ENCODE data around the gene DST.

DNA sequence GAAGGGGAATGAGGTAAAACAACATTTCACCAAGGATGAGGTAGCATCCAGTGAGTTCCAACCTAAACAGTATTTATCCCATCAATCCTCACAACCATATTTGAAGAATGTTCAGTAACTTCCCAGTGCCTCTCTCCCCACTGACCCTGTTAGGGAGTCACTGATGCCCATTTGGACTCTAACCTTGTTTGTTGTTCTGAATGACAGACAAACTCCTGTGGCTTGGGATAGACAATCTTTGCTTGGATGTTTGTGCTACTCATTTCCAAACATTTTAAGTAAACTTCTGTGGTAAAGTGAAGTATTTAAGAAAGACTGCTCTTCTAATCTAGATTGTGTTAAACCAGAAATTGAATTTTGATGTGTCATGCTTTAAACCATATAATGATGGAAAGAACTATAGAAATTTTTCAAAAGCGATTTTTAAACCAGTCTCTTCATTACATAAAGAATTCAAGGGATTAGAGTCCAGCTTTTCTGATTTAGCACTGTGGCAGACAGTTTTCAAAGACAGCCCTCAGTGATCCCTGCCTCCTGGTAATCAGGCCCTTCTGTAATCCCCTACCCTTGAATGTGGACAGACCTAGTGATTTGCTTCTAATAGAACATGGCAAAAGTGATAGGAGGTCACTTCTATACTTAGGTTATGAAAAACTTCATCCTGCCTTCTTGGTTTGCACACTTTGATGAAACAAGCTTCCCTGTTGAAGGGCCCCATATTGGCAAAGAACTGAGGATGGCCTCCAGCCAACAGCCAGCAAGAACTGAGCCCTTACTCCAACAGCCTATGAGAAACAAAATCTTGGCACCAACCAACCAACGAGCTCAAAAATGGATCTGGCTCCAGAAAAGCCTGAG lies 191.6 kb downstream of the DST start:
- TF ChIP-seq, protein P1, sequence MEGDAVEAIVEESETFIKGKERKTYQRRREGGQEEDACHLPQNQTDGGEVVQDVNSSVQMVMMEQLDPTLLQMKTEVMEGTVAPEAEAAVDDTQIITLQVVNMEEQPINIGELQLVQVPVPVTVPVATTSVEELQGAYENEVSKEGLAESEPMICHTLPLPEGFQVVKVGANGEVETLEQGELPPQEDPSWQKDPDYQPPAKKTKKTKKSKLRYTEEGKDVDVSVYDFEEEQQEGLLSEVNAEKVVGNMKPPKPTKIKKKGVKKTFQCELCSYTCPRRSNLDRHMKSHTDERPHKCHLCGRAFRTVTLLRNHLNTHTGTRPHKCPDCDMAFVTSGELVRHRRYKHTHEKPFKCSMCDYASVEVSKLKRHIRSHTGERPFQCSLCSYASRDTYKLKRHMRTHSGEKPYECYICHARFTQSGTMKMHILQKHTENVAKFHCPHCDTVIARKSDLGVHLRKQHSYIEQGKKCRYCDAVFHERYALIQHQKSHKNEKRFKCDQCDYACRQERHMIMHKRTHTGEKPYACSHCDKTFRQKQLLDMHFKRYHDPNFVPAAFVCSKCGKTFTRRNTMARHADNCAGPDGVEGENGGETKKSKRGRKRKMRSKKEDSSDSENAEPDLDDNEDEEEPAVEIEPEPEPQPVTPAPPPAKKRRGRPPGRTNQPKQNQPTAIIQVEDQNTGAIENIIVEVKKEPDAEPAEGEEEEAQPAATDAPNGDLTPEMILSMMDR (IDR thresholded peaks at IDR 0.05 in 4 of 5, conservative IDR thresholded peaks at IDR 0.05 in 1 of 5) = no peak
- no peak for TF ChIP-seq POLR2A (IDR thresholded peaks at IDR 0.05)

All from gastrocnemius medialis (tissue), 4 donors.